Karpas-422 (cell line): ENCODE measurements around the gene MGAT3. TPM values are rescaled to one million over a fixed set of nuclear protein-coding genes. Genes with fewer than 3 reads are reported as not detected.
"Not testable (repeated sequence)": the region's sequence is repeated elsewhere in the genome, so short reads cannot be mapped to it uniquely, and the experiment has no call there.

Source experiments
- DNase-seq: peaks from one replicate; pipeline ENCODE4 v3.0.0-alpha.2; 2015
- H2AFZ ChIP-seq: fragments of 200-600 bp; sonication (generic); 2 replicates; pipeline ENCODE4 v1.6.1; 2014; ENCODE audit warnings: antibody characterized with exemption, low read length, mixed read lengths
- H3K27ac ChIP-seq: fragments of 200-600 bp; sonication (generic); 2 replicates; pipeline ENCODE4 v1.5.1; 2014; ENCODE audit warnings: mild to moderate bottlenecking, low read length, moderate library complexity
- H3K27me3 ChIP-seq: fragments of 200-600 bp; sonication (generic); 2 replicates; pipeline ENCODE4 v1.6.1; 2014; ENCODE audit warnings: low read length, mixed read lengths
- H3K36me3 ChIP-seq: fragments of 200-600 bp; sonication (generic); 2 replicates; pipeline ENCODE4 v1.6.1; 2014; ENCODE audit warnings: low read length, mixed read lengths; ENCODE audit not compliant: insufficient read depth
- H3K4me1 ChIP-seq: fragments of 200-600 bp; sonication (generic); 2 replicates; pipeline ENCODE4 v1.6.1; 2014; ENCODE audit warnings: mild to moderate bottlenecking, low read length, mixed read lengths
- H3K4me2 ChIP-seq: fragments of 200-600 bp; sonication (generic); 2 replicates; pipeline ENCODE4 v1.6.1; 2014; ENCODE audit warnings: low read length, low read depth, mild to moderate bottlenecking; ENCODE audit not compliant: poor library complexity, severe bottlenecking
- H3K4me3 ChIP-seq: fragments of 200-600 bp; sonication (generic); 2 replicates; pipeline ENCODE4 v1.5.1; 2014; ENCODE audit warnings: mild to moderate bottlenecking, antibody characterized with exemption, low read length, mixed read lengths
- H3K79me2 ChIP-seq: fragments of 200-600 bp; sonication (generic); 2 replicates; pipeline ENCODE4 v1.6.1; 2014; ENCODE audit warnings: mild to moderate bottlenecking, low read length, mixed read lengths
- H3K9ac ChIP-seq: fragments of 200-600 bp; sonication (generic); 2 replicates; pipeline ENCODE4 v1.6.0; 2014; ENCODE audit warnings: low read length
- H3K9me2 ChIP-seq: fragments of 200-600 bp; sonication (generic), shearing (Covaris generic); replicated peaks from 2 replicates; pipeline ENCODE4 v1.6.0; 2014; ENCODE audit warnings: mild to moderate bottlenecking, low read length, moderate library complexity; ENCODE audit not compliant: insufficient read depth
- H3K9me3 ChIP-seq: fragments of 300-700, 200-600 bp; sonication (generic); 2 replicates; pipeline ENCODE4 v1.6.1; 2014; ENCODE audit warnings: low read length, mixed read lengths
- H4K20me1 ChIP-seq: fragments of 200-600 bp; sonication (generic); 2 replicates; pipeline ENCODE4 v1.6.1; 2014; ENCODE audit warnings: mild to moderate bottlenecking, antibody characterized with exemption, low read length, low read depth; ENCODE audit not compliant: insufficient read depth
- total RNA-seq: library from RNA; depleted of rRNA; stranded (reverse); fragments of >200 nt; shearing (Covaris generic); gene quantifications from 2 replicates; pipeline ENCODE4 v1.2.3, GENCODE V29; 2014; ENCODE audit warnings: low replicate concordance

The MGAT3 gene
- total RNA-seq, 1 experiment from 2014 or later: 34.8 TPM

- H3K9ac ChIP-seq: peak overlapping the region; percentile 81
These were observed 46.8 kb downstream of the MGAT3 start for GRCh38 chr22:39503630-39504029.

DNA sequence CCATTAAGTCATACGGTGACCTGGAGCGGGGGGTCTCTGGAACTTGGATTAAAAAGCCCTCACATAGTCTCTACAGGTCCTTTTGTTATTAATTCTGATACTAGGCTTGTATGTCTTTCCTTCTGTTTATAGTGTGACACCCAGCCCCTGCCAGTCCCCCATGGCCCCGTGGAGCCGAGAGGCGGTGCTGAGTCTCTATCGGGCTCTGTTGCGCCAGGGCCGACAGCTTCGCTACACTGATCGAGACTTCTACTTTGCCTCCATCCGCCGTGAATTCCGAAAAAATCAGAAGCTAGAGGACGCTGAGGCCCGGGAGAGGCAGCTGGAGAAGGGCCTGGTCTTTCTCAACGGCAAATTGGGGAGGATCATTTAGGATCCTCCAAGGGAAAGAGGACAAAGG lies 47.3 kb downstream of the MGAT3 start:
- Histone ChIP-seq H3K9me2 (no peaks in the 10 kb centered on the region), H3K36me3 (peaks cover 45% of the 10 kb centered on the region), H3K79me2 (peaks cover 61% of the 10 kb centered on the region), H3K27me3 (no peaks in the 10 kb centered on the region), H3K27ac (peak overlapping the region; percentile 48; the same call in 1 of the 2 replicates), H3K4me2 (peak overlapping the region; percentile 86), H3K9ac (peak overlapping the region; percentile 81), H3K9me3 (no peaks in the 10 kb centered on the region), H4K20me1 (peaks cover 27% of the 10 kb centered on the region), H3K4me3 (peak overlapping the region; percentile 82), H2AFZ (no peak overlapping the region), H3K4me1 (peaks cover 22% of the 10 kb centered on the region)
- DNase-seq: no peak

More at GRCh38 chr22:39503630-39504029, 46.8 kb downstream of the MGAT3 start:
- H3K36me3 ChIP-seq: peaks cover 43% of the 10 kb centered on the region
- peak overlapping the region; percentile 48 for H3K27ac ChIP-seq
- H3K4me1 ChIP-seq: peaks cover 22% of the 10 kb centered on the region
- H3K9me3 ChIP-seq: no peaks in the 10 kb centered on the region
- H3K9me2 ChIP-seq: no peaks in the 10 kb centered on the region
- peaks cover 24% of the 10 kb centered on the region for H4K20me1 ChIP-seq
- H3K4me2 ChIP-seq: peak overlapping the region; percentile 86
- peak overlapping the region; percentile 82 for H3K4me3 ChIP-seq
- DNase-seq: peak; percentile 55
- peaks cover 57% of the 10 kb centered on the region for H3K79me2 ChIP-seq
- no peaks in the 10 kb centered on the region for H3K27me3 ChIP-seq
- no peak overlapping the region for H2AFZ ChIP-seq

- not testable (repeated sequence) for H3K9me2 ChIP-seq, H3K9ac ChIP-seq, H3K4me2 ChIP-seq, H3K27me3 ChIP-seq, H2AFZ ChIP-seq, H3K27ac ChIP-seq, H3K4me3 ChIP-seq, H3K9me3 ChIP-seq, DNase-seq
- H3K4me1 ChIP-seq: peaks cover 14% of the 10 kb centered on the region
- peaks cover 85% of the 10 kb centered on the region for H3K79me2 ChIP-seq
- peaks cover 46% of the 10 kb centered on the region for H4K20me1 ChIP-seq
- H3K36me3 ChIP-seq: peaks cover 67% of the 10 kb centered on the region
These were observed 50.2 kb downstream of the MGAT3 start for GRCh38 chr22:39507021-39507420.

DNA sequence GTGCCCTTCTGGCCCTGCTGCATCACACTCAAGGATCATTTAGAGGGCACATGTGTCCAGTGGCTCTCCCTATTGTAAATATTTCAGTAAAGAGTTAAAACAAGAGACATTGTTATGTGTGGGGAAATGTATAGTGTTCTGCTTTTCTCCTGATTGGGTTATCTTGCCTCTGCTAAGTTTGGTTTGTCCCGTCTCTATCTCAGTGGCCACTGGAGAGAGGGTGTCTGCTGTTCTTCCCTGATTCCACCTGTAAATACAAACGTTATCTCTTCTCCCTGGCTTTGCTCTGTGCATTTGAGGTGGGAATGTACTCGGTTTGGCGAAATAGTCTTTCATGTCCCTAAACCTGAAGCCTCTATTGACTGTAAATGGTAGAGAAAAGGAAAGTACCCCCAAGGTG lies 51.6 kb downstream of the MGAT3 start:
- peaks cover 41% of the 10 kb centered on the region for H4K20me1 ChIP-seq
- H2AFZ ChIP-seq: no peak overlapping the region
- H3K79me2 ChIP-seq: peaks cover 74% of the 10 kb centered on the region
- H3K4me3 ChIP-seq: no peak overlapping the region
- no peak for DNase-seq
- H3K27ac ChIP-seq: no peak overlapping the region
- no peaks in the 10 kb centered on the region for H3K9me3 ChIP-seq
- no peak overlapping the region for H3K4me2 ChIP-seq
- H3K36me3 ChIP-seq: peaks cover 72% of the 10 kb centered on the region
- no peaks in the 10 kb centered on the region for H3K9me2 ChIP-seq
- no peak overlapping the region; the same call in 1 of the 2 replicates for H3K9ac ChIP-seq
- no peaks in the 10 kb centered on the region for H3K27me3 ChIP-seq
- H3K4me1 ChIP-seq: peaks cover 12% of the 10 kb centered on the region

DNA sequence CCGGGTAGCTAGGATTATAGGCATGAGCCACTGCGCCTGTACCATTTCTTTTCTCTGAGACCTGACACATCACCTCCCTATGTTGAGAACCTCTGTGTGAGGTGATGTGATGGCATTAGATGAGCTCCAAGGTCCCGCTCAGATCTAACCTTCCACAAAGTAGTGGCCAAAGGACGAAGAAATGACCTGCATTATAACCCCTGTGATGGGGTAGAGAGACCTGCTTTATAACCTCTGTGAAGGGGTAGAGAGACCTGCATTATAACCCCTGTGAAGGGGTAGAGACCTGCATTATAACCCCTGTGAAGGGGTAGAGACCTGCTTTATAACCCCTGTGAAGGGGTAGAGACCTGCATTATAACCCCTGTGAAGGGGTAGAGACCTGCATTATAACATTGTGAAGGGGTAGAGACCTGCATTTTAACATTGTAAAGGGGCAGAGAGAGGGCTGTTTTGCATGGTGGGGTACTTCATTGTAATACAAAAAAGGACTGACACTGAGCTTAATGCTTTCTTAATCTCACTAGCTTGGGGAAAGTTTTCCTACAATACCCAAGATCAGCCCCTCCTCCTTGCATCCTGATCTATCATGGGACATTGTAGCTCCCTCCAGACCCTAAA lies 53.8 kb downstream of the MGAT3 start:
- H3K4me3 ChIP-seq: no peak overlapping the region
- H4K20me1 ChIP-seq: peaks cover 51% of the 10 kb centered on the region
- peaks cover 24% of the 10 kb centered on the region for H3K4me1 ChIP-seq
- H3K27me3 ChIP-seq: no peaks in the 10 kb centered on the region
- no peak overlapping the region for H2AFZ ChIP-seq
- H3K9ac ChIP-seq: no peak overlapping the region
- H3K36me3 ChIP-seq: peaks cover 74% of the 10 kb centered on the region
- peaks cover 74% of the 10 kb centered on the region for H3K79me2 ChIP-seq
- no peak overlapping the region for H3K4me2 ChIP-seq
- H3K9me2 ChIP-seq: no peaks in the 10 kb centered on the region
- H3K27ac ChIP-seq: no peak overlapping the region
- DNase-seq: no peak
- no peaks in the 10 kb centered on the region for H3K9me3 ChIP-seq

DNA sequence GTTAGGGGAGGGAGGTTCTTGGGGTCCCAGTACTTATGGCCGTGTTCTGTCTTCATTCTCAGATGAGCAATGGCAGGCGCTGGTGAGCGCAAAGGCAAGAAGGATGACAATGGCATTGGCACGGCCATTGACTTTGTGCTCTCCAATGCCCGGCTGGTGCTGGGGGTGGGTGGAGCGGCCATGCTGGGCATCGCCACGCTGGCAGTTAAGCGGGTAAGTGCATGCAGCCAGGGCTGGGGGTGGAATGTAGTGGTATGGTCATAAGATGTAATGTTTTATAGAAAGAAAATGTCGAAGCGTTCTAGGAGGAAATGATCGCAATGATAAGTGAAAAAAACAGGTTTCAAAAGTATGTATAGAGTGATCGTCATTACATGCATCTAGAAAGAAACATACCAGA lies 54.4 kb downstream of the MGAT3 start:
- Histone ChIP-seq H3K36me3 (peaks cover 74% of the 10 kb centered on the region), H3K4me3 (no peak overlapping the region), H3K27ac (no peak overlapping the region), H3K9me3 (no peaks in the 10 kb centered on the region), H3K79me2 (peaks cover 69% of the 10 kb centered on the region), H2AFZ (no peak overlapping the region), H4K20me1 (peaks cover 47% of the 10 kb centered on the region), H3K27me3 (no peaks in the 10 kb centered on the region), H3K9me2 (no peaks in the 10 kb centered on the region), H3K4me1 (peaks cover 29% of the 10 kb centered on the region), H3K4me2 (no peak overlapping the region), H3K9ac (no peak overlapping the region)
- no peak for DNase-seq

DNA sequence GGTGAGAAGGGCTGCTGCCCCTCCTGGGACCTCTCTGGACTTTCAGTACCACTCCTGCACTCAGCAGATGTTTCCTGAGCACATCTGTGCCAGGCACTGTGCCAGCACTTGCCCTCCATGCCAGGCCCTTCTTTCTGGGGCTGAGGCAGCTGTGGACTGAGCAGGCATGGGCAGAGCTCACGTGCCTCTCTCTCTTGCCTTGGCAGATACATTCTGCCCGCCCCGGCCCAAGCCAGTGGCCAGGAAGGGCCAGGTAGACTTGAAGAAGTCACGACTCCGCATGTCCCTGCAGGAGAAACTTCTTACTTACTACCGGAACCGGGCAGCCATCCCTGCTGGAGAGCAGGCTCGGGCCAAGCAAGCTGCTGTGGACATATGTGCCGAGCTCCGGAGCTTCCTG lies 55.2 kb downstream of the MGAT3 start:
- Histone ChIP-seq H3K27me3 (no peaks in the 10 kb centered on the region), H3K79me2 (peaks cover 61% of the 10 kb centered on the region), H3K9me2 (no peaks in the 10 kb centered on the region), H3K36me3 (peaks cover 72% of the 10 kb centered on the region), H3K27ac (no peak overlapping the region), H3K9me3 (no peaks in the 10 kb centered on the region), H4K20me1 (peaks cover 46% of the 10 kb centered on the region), H3K9ac (no peak overlapping the region), H3K4me2 (no peak overlapping the region), H3K4me3 (no peak overlapping the region), H3K4me1 (peaks cover 31% of the 10 kb centered on the region), H2AFZ (no peak overlapping the region)
- no peak for DNase-seq

- H3K79me2 ChIP-seq: peaks cover 53% of the 10 kb centered on the region
- H3K4me3 ChIP-seq: no peak overlapping the region
- H3K9me3 ChIP-seq: no peaks in the 10 kb centered on the region
- no peak overlapping the region for H3K9ac ChIP-seq
- H3K4me2 ChIP-seq: no peak overlapping the region
- H2AFZ ChIP-seq: no peak overlapping the region
- DNase-seq: no peak
- H3K9me2 ChIP-seq: no peaks in the 10 kb centered on the region
- no peaks in the 10 kb centered on the region for H3K27me3 ChIP-seq
- peaks cover 64% of the 10 kb centered on the region for H3K36me3 ChIP-seq
- H4K20me1 ChIP-seq: peaks cover 37% of the 10 kb centered on the region
- peaks cover 42% of the 10 kb centered on the region for H3K4me1 ChIP-seq
- H3K27ac ChIP-seq: no peak overlapping the region
These were observed 57.0 kb downstream of the MGAT3 start for GRCh38 chr22:39513791-39514190.
